Gastrocnemius medialis (tissue), 4 donors: ENCODE results near the gene LCNL1.

Experiments
- POLR2A ChIP-seq, 2 donors: fragments of 450-650 bp; IDR thresholded peaks; one replicate each; pipeline ENCODE4 v1.6.1; 2017; ENCODE audit warnings: antibody characterized with exemption in 2 of 2, mild to moderate bottlenecking in 2 of 2, moderate library complexity in 2 of 2
- TF ChIP-seq, protein P1 (sequence below), 5 experiments: fragments of 450-650 bp in 3 of 5; fragments of 200-600 bp in 2 of 5; sonication (generic) in 2 of 5; IDR thresholded peaks in 4 of 5; conservative IDR thresholded peaks in 1 of 5; 1 replicate in 4 of 5; 2 replicates in 1 of 5; pipeline ENCODE4 v1.5.1; 2016 to 2019; ENCODE audit warnings: antibody characterized with exemption in 5 of 5, mild to moderate bottlenecking in 3 of 5, moderate library complexity in 3 of 5

- TF ChIP-seq, protein P1, sequence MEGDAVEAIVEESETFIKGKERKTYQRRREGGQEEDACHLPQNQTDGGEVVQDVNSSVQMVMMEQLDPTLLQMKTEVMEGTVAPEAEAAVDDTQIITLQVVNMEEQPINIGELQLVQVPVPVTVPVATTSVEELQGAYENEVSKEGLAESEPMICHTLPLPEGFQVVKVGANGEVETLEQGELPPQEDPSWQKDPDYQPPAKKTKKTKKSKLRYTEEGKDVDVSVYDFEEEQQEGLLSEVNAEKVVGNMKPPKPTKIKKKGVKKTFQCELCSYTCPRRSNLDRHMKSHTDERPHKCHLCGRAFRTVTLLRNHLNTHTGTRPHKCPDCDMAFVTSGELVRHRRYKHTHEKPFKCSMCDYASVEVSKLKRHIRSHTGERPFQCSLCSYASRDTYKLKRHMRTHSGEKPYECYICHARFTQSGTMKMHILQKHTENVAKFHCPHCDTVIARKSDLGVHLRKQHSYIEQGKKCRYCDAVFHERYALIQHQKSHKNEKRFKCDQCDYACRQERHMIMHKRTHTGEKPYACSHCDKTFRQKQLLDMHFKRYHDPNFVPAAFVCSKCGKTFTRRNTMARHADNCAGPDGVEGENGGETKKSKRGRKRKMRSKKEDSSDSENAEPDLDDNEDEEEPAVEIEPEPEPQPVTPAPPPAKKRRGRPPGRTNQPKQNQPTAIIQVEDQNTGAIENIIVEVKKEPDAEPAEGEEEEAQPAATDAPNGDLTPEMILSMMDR (IDR thresholded peaks at IDR 0.05 in 4 of 5, conservative IDR thresholded peaks at IDR 0.05 in 1 of 5), result peak in 3 of 5 experiments; percentile 7 to 28 (median 19)
- TF ChIP-seq POLR2A (IDR thresholded peaks at IDR 0.05), result no peak
Observed at GRCh38 chr9:137028263-137029057, 45.7 kb downstream of the LCNL1 start.
